Measurements from ENCODE around the gene NRXN3. TPM values are rescaled to one million over a fixed set of nuclear protein-coding genes. Genes with fewer than 3 reads are reported as not detected.

Gene NRXN3
- total and polyA plus RNA-seq, 2 of the 4 experiments (the other 2 are of a cell fraction): 4.8 to 25.1 TPM

DNA sequence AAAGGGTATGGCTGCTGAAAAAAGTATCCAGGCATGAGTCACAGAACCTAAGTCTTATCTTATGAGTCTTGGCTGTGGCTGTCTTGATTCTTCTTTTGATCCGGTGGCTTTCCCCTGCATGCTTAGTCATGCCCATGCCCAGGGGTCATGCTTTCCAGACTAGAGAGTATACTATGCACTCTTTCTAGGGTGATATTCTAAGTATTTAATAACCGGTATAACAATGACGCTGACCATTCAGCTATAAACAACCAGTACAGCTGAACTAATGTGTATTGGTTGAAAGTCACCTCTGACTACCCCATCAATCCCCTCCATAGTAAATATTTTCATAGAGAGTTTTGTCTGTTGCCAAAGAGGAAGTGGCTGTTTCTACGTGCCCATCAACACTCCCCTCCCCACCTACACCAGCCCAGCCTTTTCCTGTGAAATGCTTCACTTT lies 34.7 kb upstream of the NRXN3 start:
- no peak overlapping the region for H3K4me2 ChIP-seq (ENCODE audit: low read depth, low read length)
- H3K23ac ChIP-seq (ENCODE audit: low read depth, low read length): no peak overlapping the region
- ATAC-seq (ENCODE audit: low read depth): no peak

More for the DNA sequence above, 34.7 kb upstream of the NRXN3 start:
- no peak overlapping the region for H4K8ac ChIP-seq (ENCODE audit: low read depth in 2 of 2, low read length in 2 of 2)
- H3K14ac ChIP-seq (replicated peaks; ENCODE audit: low read depth, low read length): no peak overlapping the region
- no peak overlapping the region for H3K56ac ChIP-seq (ENCODE audit: extremely low read depth, insufficient read depth, low read length)
- no peak overlapping the region for H3K4ac ChIP-seq (ENCODE audit: low read depth, low read length)
- intact Hi-C loops (cut with micrococcal nuclease) (no loop called here), dilution Hi-C loops (cut with HindIII; ENCODE audit: low sequenced_read_pairs, unreplicated experiment) (no loop called here), in situ Hi-C loops (cut with MboI; ENCODE audit: low sequenced_read_pairs) (no loop called here)
- no peak overlapping the region for H2AK9ac ChIP-seq (replicated peaks; ENCODE audit: low read depth, low read length, poor library complexity)
- H2AFZ ChIP-seq (replicated peaks; ENCODE audit: low read length, poor library complexity): no peak overlapping the region
- H3K27ac ChIP-seq (ENCODE audit: insufficient read depth, low read length): no peak overlapping the region
- no peaks in the 10 kb centered on the region for H3K36me3 ChIP-seq (ENCODE audit: control insufficient read depth, insufficient read depth, low read length)
- no TSS peak for BruUV-seq (replicated peaks)
- no peaks in the 10 kb centered on the region for H3K9me1 ChIP-seq (ENCODE audit: insufficient read depth, low read length)
- no peak overlapping the region for H2BK120ac ChIP-seq (ENCODE audit: low read depth, low read length)
- no peaks in the 10 kb centered on the region for H3K79me1 ChIP-seq (ENCODE audit: low read depth in 1 of 2, low read length in 2 of 2)
- no peaks in the 10 kb centered on the region for H3K4me1 ChIP-seq (ENCODE audit: control insufficient read depth, insufficient read depth, low read length)
- ChIA-PET POLR2A (ENCODE audit: unreplicated experiment) (no interaction called here), CTCF (no interaction called here)
- no peak overlapping the region for H3K4me3 ChIP-seq (ENCODE audit: insufficient read depth, low read depth, low read length)
- no peaks in the 10 kb centered on the region for H3K27me3 ChIP-seq (ENCODE audit: control insufficient read depth, insufficient read depth, low read length)
- WGBS, 2 experiments (ENCODE audit: extremely low coverage in 2 of 2, insufficient read length in 1 of 2): no CpG with 5 or more reads among the region's 4 CpGs
- H2BK20ac ChIP-seq (ENCODE audit: low read depth, low read length): no peak overlapping the region
- no peak overlapping the region for H2AK5ac ChIP-seq (ENCODE audit: low read depth, low read length)
- H4K20me1 ChIP-seq (ENCODE audit: insufficient read depth, low read length): no peaks in the 10 kb centered on the region
- H3K9ac ChIP-seq (ENCODE audit: low read depth, low read length): no peak overlapping the region
- DNase-seq: no peak
- no peak overlapping the region for H2BK15ac ChIP-seq (ENCODE audit: low read depth, low read length)
- no peak overlapping the region for H4K91ac ChIP-seq (ENCODE audit: insufficient read depth, low read depth, low read length)
- no peak overlapping the region for H4K5ac ChIP-seq (ENCODE audit: low read depth, low read length)
- TF ChIP-seq MAZ (IDR thresholded peaks at IDR 0.05; ENCODE audit: borderline replicate concordance, low read depth, low read length): no peak
- TF ChIP-seq SMC3 (IDR thresholded peaks at IDR 0.05; ENCODE audit: low read depth, low read length): no peak
- TF ChIP-seq RCOR1 (IDR thresholded peaks at IDR 0.05; ENCODE audit: insufficient replicate concordance, low read length): no peak
- TF ChIP-seq CHD1 (IDR thresholded peaks at IDR 0.05; ENCODE audit: low read depth, low read length): no peak
- no peak for TF ChIP-seq RFX5 (IDR thresholded peaks at IDR 0.05; ENCODE audit: low read depth, low read length)
- TF ChIP-seq CEBPB (IDR thresholded peaks at IDR 0.05; ENCODE audit: low read depth, low read length): no peak
- TF ChIP-seq, protein P1, sequence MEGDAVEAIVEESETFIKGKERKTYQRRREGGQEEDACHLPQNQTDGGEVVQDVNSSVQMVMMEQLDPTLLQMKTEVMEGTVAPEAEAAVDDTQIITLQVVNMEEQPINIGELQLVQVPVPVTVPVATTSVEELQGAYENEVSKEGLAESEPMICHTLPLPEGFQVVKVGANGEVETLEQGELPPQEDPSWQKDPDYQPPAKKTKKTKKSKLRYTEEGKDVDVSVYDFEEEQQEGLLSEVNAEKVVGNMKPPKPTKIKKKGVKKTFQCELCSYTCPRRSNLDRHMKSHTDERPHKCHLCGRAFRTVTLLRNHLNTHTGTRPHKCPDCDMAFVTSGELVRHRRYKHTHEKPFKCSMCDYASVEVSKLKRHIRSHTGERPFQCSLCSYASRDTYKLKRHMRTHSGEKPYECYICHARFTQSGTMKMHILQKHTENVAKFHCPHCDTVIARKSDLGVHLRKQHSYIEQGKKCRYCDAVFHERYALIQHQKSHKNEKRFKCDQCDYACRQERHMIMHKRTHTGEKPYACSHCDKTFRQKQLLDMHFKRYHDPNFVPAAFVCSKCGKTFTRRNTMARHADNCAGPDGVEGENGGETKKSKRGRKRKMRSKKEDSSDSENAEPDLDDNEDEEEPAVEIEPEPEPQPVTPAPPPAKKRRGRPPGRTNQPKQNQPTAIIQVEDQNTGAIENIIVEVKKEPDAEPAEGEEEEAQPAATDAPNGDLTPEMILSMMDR (conservative IDR thresholded peaks at IDR 0.05; ENCODE audit: low read depth, low read length): no peak
- TF ChIP-seq, protein P2, sequence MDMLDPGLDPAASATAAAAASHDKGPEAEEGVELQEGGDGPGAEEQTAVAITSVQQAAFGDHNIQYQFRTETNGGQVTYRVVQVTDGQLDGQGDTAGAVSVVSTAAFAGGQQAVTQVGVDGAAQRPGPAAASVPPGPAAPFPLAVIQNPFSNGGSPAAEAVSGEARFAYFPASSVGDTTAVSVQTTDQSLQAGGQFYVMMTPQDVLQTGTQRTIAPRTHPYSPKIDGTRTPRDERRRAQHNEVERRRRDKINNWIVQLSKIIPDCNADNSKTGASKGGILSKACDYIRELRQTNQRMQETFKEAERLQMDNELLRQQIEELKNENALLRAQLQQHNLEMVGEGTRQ (IDR thresholded peaks at IDR 0.05; ENCODE audit: low read depth, low read length): no peak
- TF ChIP-seq, protein P3, sequence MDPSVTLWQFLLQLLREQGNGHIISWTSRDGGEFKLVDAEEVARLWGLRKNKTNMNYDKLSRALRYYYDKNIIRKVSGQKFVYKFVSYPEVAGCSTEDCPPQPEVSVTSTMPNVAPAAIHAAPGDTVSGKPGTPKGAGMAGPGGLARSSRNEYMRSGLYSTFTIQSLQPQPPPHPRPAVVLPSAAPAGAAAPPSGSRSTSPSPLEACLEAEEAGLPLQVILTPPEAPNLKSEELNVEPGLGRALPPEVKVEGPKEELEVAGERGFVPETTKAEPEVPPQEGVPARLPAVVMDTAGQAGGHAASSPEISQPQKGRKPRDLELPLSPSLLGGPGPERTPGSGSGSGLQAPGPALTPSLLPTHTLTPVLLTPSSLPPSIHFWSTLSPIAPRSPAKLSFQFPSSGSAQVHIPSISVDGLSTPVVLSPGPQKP (IDR thresholded peaks at IDR 0.05; ENCODE audit: borderline replicate concordance, low read depth, low read length): no peak
- TF ChIP-seq POLR2A (IDR thresholded peaks at IDR 0.05; ENCODE audit: low read depth, low read length): no peak
- TF ChIP-seq BHLHE40 (IDR thresholded peaks at IDR 0.05; ENCODE audit: low read depth, low read length): no peak
- TF ChIP-seq MXI1 (IDR thresholded peaks at IDR 0.05; ENCODE audit: borderline replicate concordance, low read depth, low read length): no peak
- H2BK5ac ChIP-seq (ENCODE audit: low read depth, low read length, poor library complexity, severe bottlenecking): no peak overlapping the region
- no peak overlapping the region for H3K18ac ChIP-seq (ENCODE audit: low read depth, low read length)
- peaks cover 7% of the 10 kb centered on the region for H3K9me3 ChIP-seq (ENCODE audit: control insufficient read depth, insufficient read depth, low read length)

Data from IMR-90 (cell line).